ENCODE results near the gene SAMD4A. TPM values are rescaled to one million over a fixed set of nuclear protein-coding genes. Genes with fewer than 3 reads are reported as not detected.

The SAMD4A gene
- total RNA-seq, 1 experiment from 2014 or later: 2.9 TPM

DNA sequence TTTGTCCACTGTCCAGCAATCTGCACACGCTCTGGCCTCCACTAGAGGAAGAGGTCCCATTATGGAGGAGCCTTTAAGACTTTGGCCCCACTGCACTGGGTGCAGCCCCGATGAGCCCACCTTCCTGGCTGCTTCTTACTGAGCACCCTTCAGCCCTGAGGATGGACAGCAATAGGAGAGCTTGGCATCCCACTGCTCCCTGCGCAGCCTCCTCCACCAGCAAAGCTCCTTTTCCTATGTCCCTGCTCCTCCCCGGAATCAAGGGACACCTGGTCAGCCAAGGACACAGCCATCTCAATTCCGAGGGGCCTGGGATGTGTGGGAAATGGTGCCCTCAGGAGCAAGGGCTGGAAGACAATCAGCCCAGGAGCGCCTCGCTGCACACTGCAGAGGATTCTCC lies 241.0 kb downstream of the SAMD4A start:
- no peak for DNase-seq (ENCODE audit: low read depth)

DNA sequence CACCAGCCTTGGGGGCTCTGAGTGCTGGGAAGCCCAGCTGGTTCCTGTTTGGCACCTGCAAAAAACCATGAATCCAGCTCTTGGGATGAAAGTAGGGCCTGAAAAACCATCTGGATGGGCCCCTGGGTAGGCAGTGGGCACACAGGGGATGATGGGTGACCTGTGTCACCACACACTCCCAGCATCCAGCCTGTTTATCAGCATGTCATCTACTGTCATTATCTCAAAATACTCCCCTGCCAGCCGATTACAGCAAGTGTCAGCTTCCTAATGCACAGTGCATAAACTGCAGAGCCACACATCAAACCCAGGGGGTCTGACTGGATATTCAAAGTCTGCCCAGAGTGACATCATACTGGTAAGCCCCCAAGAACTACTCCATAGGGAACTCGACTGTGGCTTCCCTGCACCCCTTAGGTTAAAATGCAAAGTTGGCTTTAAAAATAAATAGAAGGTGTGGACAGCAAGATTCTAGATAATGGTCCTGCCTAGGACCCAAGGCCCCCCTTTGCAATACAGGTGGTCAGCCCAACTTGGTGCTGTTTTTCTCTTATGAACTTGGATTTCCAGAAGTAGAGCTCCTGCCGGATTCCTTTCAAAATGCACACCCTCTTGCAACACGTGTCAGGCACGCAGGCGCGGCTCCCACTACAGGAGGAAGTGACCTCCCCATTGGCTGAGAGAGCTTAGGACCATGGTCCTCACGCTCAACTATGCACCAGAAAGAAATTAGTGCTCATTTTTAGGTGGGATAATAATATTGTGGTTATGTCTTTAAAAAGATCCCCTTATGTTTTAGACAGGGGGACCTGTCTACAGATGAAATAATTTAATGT lies 241.6 kb downstream of the SAMD4A start:
- no peak for DNase-seq (ENCODE audit: low read depth)
- in situ Hi-C loops (cut with HindIII; ENCODE audit: low pct_unique_long_range_greater_than_20kb, low sequenced_read_pairs): no loop called here

More for the DNA sequence above, 241.0 kb downstream of the SAMD4A start:
- in situ Hi-C loops (cut with HindIII; ENCODE audit: low pct_unique_long_range_greater_than_20kb, low sequenced_read_pairs): no loop called here

DNA sequence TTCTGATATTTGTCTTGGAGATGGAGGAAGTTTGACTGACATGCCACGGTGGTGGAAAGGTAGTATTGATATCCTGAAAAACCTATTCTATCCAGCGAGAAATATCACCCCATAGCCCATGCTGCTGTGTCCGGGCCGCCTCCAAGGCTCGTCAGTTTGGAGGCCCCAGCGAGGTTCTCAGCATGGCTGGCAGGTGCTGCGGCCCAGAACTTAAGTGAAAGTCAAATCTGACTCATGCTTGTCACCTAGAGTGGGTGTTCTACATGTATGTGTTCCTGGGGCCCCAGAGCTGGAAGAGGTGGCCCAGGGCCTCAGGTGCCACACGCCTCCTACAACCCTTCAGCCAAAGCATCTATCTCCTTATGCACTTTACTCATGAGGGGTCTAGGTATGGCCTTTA lies 242.8 kb downstream of the SAMD4A start:
- in situ Hi-C loops (cut with HindIII; ENCODE audit: low pct_unique_long_range_greater_than_20kb, low sequenced_read_pairs): no loop called here
- DNase-seq (ENCODE audit: low read depth): no peak

GRCh38 chr14:54812617-54813016 lies 245.7 kb downstream of the SAMD4A start:
- no peak for DNase-seq (ENCODE audit: low read depth)
- in situ Hi-C loops (cut with HindIII; ENCODE audit: low pct_unique_long_range_greater_than_20kb, low sequenced_read_pairs): no loop called here

- in situ Hi-C loops (cut with HindIII; ENCODE audit: low pct_unique_long_range_greater_than_20kb, low sequenced_read_pairs): no loop called here
- DNase-seq (ENCODE audit: low read depth): no peak
Observed at GRCh38 chr14:54813081-54813480, 246.2 kb downstream of the SAMD4A start.

GRCh38 chr14:54814076-54814475 lies 247.1 kb downstream of the SAMD4A start:
- in situ Hi-C loops (cut with HindIII; ENCODE audit: low pct_unique_long_range_greater_than_20kb, low sequenced_read_pairs): no loop called here
- DNase-seq (ENCODE audit: low read depth): no peak

DNA sequence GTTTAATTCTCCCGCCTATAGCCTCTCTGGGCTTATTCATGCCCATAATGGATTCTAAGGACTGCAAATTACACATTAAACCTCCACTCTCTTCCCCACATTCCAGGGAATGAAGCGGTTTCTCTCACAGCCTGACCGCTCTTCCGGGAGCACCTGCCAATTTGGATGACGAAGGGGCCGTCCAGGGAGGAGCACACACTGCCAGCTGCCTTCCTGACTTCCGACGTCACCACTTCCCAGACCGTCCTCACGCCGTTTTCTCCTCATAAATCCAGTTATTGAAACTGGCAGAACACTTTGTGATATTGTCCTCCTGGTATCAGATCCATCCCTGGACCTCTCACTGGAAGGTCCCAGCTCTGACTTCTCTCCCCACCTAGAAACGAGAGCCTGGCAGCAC lies 248.1 kb downstream of the SAMD4A start:
- in situ Hi-C loops (cut with HindIII; ENCODE audit: low pct_unique_long_range_greater_than_20kb, low sequenced_read_pairs): no loop called here
- no peak for DNase-seq (ENCODE audit: low read depth)

DNA sequence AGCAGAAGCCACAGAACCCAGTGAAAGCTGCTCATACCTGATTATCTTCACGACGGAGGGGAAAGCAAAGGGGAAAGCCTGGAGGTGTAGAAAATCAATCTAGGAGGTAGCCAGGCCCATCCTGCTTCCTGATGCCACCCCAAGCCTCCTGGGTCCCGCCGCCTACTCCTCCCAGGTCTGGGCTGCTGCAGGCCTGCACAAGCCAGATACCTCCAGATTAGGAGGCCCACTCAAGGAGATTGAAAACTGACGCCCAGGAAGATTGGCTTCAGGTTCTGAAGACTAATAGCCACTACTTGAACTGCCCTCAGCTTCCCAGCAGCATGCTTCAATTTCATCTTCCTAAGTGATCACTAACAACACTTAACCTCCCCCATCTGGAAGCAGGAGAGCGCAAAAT lies 248.6 kb downstream of the SAMD4A start:
- in situ Hi-C loops (cut with HindIII; ENCODE audit: low pct_unique_long_range_greater_than_20kb, low sequenced_read_pairs): no loop called here

GRCh38 chr14:54816450-54816849 lies 249.5 kb downstream of the SAMD4A start:
- DNase-seq (ENCODE audit: low read depth): no peak
- in situ Hi-C loops (cut with HindIII; ENCODE audit: low pct_unique_long_range_greater_than_20kb, low sequenced_read_pairs): no loop called here

More for the DNA sequence above, 248.6 kb downstream of the SAMD4A start:
- no peak for DNase-seq (ENCODE audit: low read depth)

DNA sequence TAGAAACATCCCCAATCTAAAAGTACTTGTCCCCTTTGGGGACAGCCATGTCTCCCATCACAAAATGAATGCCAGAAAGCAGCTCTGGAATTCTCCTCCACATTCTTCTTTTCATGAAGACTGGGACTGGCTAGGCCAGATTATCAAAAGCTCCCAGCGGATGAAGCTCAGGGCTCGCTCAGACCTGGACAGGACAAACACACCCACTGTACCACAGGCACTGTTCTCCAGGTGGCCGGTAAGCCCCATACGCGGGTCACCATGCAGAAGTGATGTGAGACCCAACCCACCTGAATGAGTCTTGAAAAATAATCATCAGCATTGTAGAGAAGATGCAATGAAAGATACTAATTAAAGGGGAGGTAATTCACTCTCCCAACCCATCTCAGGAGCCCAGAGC lies 250.6 kb downstream of the SAMD4A start:
- DNase-seq (ENCODE audit: low read depth): no peak
- in situ Hi-C loops (cut with HindIII; ENCODE audit: low pct_unique_long_range_greater_than_20kb, low sequenced_read_pairs): no loop called here

- in situ Hi-C loops (cut with HindIII; ENCODE audit: low pct_unique_long_range_greater_than_20kb, low sequenced_read_pairs): no loop called here
- DNase-seq (ENCODE audit: low read depth): no peak
Observed at GRCh38 chr14:54818201-54819133, 251.5 kb downstream of the SAMD4A start.

DNA sequence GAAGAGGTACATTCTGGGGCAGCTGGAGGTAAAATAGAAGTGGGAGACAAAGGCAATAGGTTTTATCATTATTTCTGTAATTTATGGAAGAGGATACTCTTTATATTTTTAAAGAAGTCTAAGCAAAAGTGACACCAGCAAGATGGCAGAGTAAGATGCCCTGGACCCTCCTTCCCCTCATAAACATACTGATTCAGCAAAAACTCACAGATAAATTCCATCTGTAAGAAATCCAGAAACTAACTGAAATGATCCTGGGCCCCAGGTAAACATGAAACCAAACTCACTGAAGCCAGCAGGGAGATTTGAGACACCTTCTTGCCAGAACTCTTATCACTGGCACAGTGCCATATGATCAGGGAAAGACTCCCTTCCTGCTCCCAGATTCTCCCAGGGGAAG lies 255.8 kb downstream of the SAMD4A start:
- in situ Hi-C loops (cut with HindIII; ENCODE audit: low pct_unique_long_range_greater_than_20kb, low sequenced_read_pairs): no loop called here
- DNase-seq (ENCODE audit: low read depth): no peak

DNA sequence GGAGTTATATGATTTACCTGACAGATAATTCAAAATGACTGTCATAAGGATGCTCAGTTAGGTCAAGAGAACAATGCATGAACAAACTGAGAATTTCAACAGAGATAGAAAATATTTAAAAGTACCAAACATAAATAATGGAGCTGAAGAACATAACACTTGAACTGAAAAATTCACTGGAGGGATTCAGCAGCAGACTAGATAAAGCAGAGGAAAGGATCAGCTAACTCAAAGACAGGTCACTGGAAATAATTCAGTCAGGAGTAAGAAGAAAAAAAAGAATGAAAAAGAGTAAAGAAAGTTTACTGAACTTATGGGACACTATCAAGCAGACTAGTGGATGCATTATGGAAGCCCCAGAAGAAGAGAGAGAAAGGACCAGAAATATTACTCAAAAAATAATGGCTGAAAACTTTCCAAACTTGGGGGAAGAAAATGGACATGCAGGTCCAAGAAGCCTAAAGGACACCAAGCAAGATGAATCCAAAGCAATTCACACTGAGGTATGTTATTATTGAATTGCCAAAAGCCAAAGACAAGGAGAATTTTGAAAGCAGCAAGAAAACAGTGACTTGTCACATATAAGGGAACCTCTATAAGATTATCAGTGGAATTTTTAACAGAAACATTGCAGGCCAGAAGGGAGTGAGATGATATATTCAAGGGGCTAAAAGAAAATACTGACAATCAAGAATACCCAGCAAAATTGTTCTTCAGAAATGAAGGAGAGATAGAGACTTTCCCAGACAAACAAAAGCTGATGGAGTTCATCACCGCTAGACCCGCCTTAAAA lies 257.0 kb downstream of the SAMD4A start:
- in situ Hi-C loops (cut with HindIII; ENCODE audit: low pct_unique_long_range_greater_than_20kb, low sequenced_read_pairs): no loop called here
- no peak for DNase-seq (ENCODE audit: low read depth)

DNA sequence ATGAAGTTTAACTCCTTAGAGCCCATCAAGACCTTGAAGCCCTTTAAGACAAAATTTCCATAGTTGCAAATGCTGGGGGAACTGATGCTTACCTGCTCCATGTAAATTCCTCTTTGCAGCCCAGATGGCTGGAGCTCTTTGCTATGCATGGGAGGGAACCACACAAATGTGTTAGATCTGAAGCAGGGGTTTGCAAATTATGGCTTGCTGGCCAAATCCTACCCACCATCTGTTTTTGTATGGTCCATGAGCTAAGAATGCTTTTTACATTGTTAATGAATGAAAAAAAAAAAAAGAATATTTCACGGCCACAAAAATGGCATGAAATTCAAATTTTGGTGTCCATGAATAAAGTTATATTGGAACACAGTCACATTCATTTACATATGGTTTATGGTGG lies 261.1 kb downstream of the SAMD4A start:
- no peak for DNase-seq (ENCODE audit: low read depth)
- in situ Hi-C loops (cut with HindIII; ENCODE audit: low pct_unique_long_range_greater_than_20kb, low sequenced_read_pairs): no loop called here

GRCh38 chr14:54829486-54830224 lies 262.7 kb downstream of the SAMD4A start:
- no peak for DNase-seq (ENCODE audit: low read depth)
- in situ Hi-C loops (cut with HindIII; ENCODE audit: low pct_unique_long_range_greater_than_20kb, low sequenced_read_pairs): no loop called here

DNA sequence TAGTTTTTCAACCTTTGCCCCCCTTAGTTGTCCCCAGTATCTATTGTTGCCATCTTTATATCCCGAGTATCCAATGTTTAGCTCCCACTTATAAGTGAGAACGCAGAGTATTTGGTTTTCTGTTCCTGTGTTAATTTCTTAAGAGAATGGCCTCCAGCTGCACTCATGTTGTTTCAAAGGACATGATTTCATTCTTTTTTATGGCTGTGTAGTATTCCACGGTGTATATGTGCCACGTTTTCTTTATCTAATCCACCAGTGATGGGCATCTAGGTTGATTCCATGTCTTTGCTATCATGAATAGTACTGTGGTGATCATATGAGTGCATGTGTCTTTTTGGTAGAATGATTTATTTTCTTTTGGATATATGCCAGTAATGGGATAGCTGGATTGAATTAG lies 263.7 kb downstream of the SAMD4A start:
- DNase-seq (ENCODE audit: low read depth): no peak
- in situ Hi-C loops (cut with HindIII; ENCODE audit: low pct_unique_long_range_greater_than_20kb, low sequenced_read_pairs): no loop called here

DNA sequence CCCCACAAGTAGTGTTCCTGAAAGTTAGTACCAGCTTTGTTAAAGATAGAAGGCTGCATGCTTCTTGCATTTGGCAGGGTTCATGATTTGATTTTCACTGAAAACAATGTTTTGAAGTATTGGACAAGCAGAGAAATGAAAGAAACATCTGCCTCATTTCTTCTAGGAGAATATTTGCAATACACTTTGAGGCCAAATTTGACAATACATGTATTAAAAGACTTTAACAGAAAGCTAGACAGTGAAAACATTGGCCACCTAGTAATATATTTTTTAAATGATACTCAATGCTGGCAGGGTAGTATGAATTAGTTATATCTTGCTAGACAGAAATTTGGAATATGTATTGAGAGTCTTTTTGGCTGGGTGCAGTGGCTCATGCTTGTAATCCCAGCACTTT lies 267.2 kb downstream of the SAMD4A start:
- no peak for DNase-seq (ENCODE audit: low read depth)
- in situ Hi-C loops (cut with HindIII; ENCODE audit: low pct_unique_long_range_greater_than_20kb, low sequenced_read_pairs): no loop called here

- in situ Hi-C loops (cut with HindIII; ENCODE audit: low pct_unique_long_range_greater_than_20kb, low sequenced_read_pairs): no loop called here
Observed at GRCh38 chr14:54834727-54835126, 267.8 kb downstream of the SAMD4A start.

More at GRCh38 chr14:54834727-54835126, 267.8 kb downstream of the SAMD4A start:
- DNase-seq (ENCODE audit: low read depth): no peak
